Measurements from ENCODE around the gene DIAPH3. TPM values are rescaled to one million over a fixed set of nuclear protein-coding genes. Genes with fewer than 3 reads are reported as not detected.

Gene DIAPH3
- total RNA-seq, 1 experiment from 2014 or later, result 62.3 TPM

GRCh38 chr13:60174113-60174512 is 10.4 kb upstream of the DIAPH3 start:
- Histone ChIP-seq H3K36me3 (ENCODE audit: insufficient read depth, low read length, poor library complexity, severe bottlenecking) (no peaks in the 10 kb centered on the region), H3K27ac (ENCODE audit: low read depth, low read length, poor library complexity, severe bottlenecking) (no peak overlapping the region), H3K4me1 (ENCODE audit: insufficient read depth, low read length, poor library complexity, severe bottlenecking) (no peaks in the 10 kb centered on the region), H3K9me3 (ENCODE audit: low read depth, low read length, poor library complexity, severe bottlenecking) (no peaks in the 10 kb centered on the region), H3K27me3 (replicated peaks; ENCODE audit: insufficient read depth, low read depth, low read length, poor library complexity) (no peaks in the 10 kb centered on the region), H3K4me3 (ENCODE audit: low read depth, low read length, poor library complexity, severe bottlenecking) (no peak overlapping the region)
- TF ChIP-seq EZH2 (IDR thresholded peaks at IDR 0.05; ENCODE audit: borderline replicate concordance, low read depth, low read length, poor library complexity, severe bottlenecking), result no peak
- no peak for TF ChIP-seq CTCF (conservative IDR thresholded peaks at IDR 0.05; ENCODE audit: low read depth, low read length)
- POLR2A ChIA-PET (ENCODE audit: low non-redundant PET), result no interaction called here
- intact Hi-C loops (cut with micrococcal nuclease; ENCODE audit: unreplicated experiment), result no loop called here
- CTCF ChIA-PET, result no interaction called here
- no TSS peak for BruUV-seq (replicated peaks)
- no peak for DNase-seq (ENCODE audit: low spot score)

- BruUV-seq (replicated peaks), result no TSS peak
- Histone ChIP-seq H3K4me1 (ENCODE audit: insufficient read depth, low read length, poor library complexity, severe bottlenecking) (no peaks in the 10 kb centered on the region), H3K36me3 (ENCODE audit: insufficient read depth, low read length, poor library complexity, severe bottlenecking) (no peaks in the 10 kb centered on the region), H3K27ac (ENCODE audit: low read depth, low read length, poor library complexity, severe bottlenecking) (no peak overlapping the region), H3K9me3 (ENCODE audit: low read depth, low read length, poor library complexity, severe bottlenecking) (no peaks in the 10 kb centered on the region), H3K4me3 (ENCODE audit: low read depth, low read length, poor library complexity, severe bottlenecking) (no peak overlapping the region), H3K27me3 (replicated peaks; ENCODE audit: insufficient read depth, low read depth, low read length, poor library complexity) (no peaks in the 10 kb centered on the region)
- no peak for DNase-seq (ENCODE audit: low spot score)
- CTCF ChIA-PET, result no interaction called here
- TF ChIP-seq EZH2 (IDR thresholded peaks at IDR 0.05; ENCODE audit: borderline replicate concordance, low read depth, low read length, poor library complexity, severe bottlenecking) (no peak), CTCF (conservative IDR thresholded peaks at IDR 0.05; ENCODE audit: low read depth, low read length) (no peak)
- intact Hi-C loops (cut with micrococcal nuclease; ENCODE audit: unreplicated experiment), result no loop called here
- POLR2A ChIA-PET (ENCODE audit: low non-redundant PET), result no interaction called here
Measured at GRCh38 chr13:60172111-60172510, 8.4 kb upstream of the DIAPH3 start.

- Histone ChIP-seq H3K9me3 (ENCODE audit: low read depth, low read length, poor library complexity, severe bottlenecking) (no peaks in the 10 kb centered on the region), H3K27ac (ENCODE audit: low read depth, low read length, poor library complexity, severe bottlenecking) (no peak overlapping the region), H3K4me3 (ENCODE audit: low read depth, low read length, poor library complexity, severe bottlenecking) (no peak overlapping the region), H3K4me1 (ENCODE audit: insufficient read depth, low read length, poor library complexity, severe bottlenecking) (peaks cover 5% of the 10 kb centered on the region), H3K27me3 (replicated peaks; ENCODE audit: insufficient read depth, low read depth, low read length, poor library complexity) (no peaks in the 10 kb centered on the region), H3K36me3 (ENCODE audit: insufficient read depth, low read length, poor library complexity, severe bottlenecking) (no peaks in the 10 kb centered on the region)
- CTCF ChIA-PET, result no interaction called here
- DNase-seq (ENCODE audit: low spot score), result no peak
- POLR2A ChIA-PET (ENCODE audit: low non-redundant PET), result interaction anchor here (0.7 kb wide), 1 partner anchor 25 kb away, joined by 3 read pairs; no protein-coding TSS in a partner anchor
- intact Hi-C loops (cut with micrococcal nuclease; ENCODE audit: unreplicated experiment), result no loop called here
- TF ChIP-seq CTCF (conservative IDR thresholded peaks at IDR 0.05; ENCODE audit: low read depth, low read length) (no peak), EZH2 (IDR thresholded peaks at IDR 0.05; ENCODE audit: borderline replicate concordance, low read depth, low read length, poor library complexity, severe bottlenecking) (no peak)
- no TSS peak for BruUV-seq (replicated peaks)
Measured at GRCh38 chr13:60170414-60170813, 6.7 kb upstream of the DIAPH3 start.

Data from A673 (cell line).